ENCODE results near the gene SMARCA2.

SMARCA2 gene

DNA sequence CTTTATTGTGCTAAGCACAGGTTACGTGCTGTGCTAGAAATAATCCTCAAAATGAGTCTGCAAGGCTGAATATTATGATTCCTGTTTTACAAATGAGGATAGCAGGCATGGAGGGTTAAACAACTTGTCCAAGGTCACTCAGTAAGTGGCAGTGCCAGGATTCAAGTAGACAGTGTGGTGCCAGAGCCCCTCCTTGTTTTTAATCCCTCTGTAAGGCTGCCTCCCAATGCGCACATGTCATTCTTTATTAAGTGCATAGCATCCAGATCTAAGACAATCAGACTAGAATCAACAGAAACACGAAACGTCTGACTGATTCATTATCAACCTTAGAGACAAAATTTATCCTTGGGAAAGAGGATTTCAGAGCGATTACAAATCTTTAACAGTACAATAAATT is 199.6 kb downstream of the SMARCA2 start:
- no peaks in the 10 kb centered on the region for H3K36me3 ChIP-seq (ENCODE audit: control insufficient read depth in 1 of 2, insufficient read depth in 2 of 2, low read depth in 1 of 2, low read length in 2 of 2)
- no peak overlapping the region for H3K9ac ChIP-seq (ENCODE audit: low read length)
- no peak overlapping the region for H2BK120ac ChIP-seq (ENCODE audit: low read depth, low read length)
- no peaks in the 10 kb centered on the region for H3K27me3 ChIP-seq (ENCODE audit: control insufficient read depth in 1 of 2, insufficient read depth in 1 of 2, low read length in 2 of 2)
- no peak overlapping the region for H2BK12ac ChIP-seq (ENCODE audit: low read length in 2 of 2)
- no peak overlapping the region for H3K4me2 ChIP-seq (ENCODE audit: low read length, poor library complexity, severe bottlenecking)
- H4K91ac ChIP-seq (ENCODE audit: low read length), result no peak overlapping the region
- no peaks in the 10 kb centered on the region for H3K9me3 ChIP-seq (ENCODE audit: control insufficient read depth, low read length)
- WGBS, result 91% methylated on average over 5 of the region's 5 CpGs
- no peak overlapping the region for H2AK5ac ChIP-seq (ENCODE audit: low read length, severe bottlenecking)
- no peaks in the 10 kb centered on the region for H3K4me1 ChIP-seq (ENCODE audit: control insufficient read depth, insufficient read depth, low read depth, low read length)
- H3K18ac ChIP-seq (ENCODE audit: low read depth in 1 of 2, low read length in 2 of 2), result no peak overlapping the region
- no peak overlapping the region for H2BK5ac ChIP-seq (ENCODE audit: low read depth, low read length, poor library complexity, severe bottlenecking)
- no peak overlapping the region for H3K23ac ChIP-seq (ENCODE audit: low read length in 2 of 2)
- H2BK15ac ChIP-seq (ENCODE audit: low read depth, poor library complexity, severe bottlenecking), result no peak overlapping the region
- H4K8ac ChIP-seq (ENCODE audit: low read length), result no peak overlapping the region
- DNase-seq, result no peak
- no peak overlapping the region for H3K14ac ChIP-seq (ENCODE audit: low read length in 2 of 2)
- H3K4ac ChIP-seq (ENCODE audit: low read depth in 1 of 2, low read length in 2 of 2), result no peak overlapping the region
- H2AFZ ChIP-seq (ENCODE audit: low read depth, low read length), result no peak overlapping the region
- no peak overlapping the region for H3K27ac ChIP-seq (ENCODE audit: low read length, poor library complexity, severe bottlenecking)
- H3K4me3 ChIP-seq (ENCODE audit: insufficient read depth in 1 of 2, low read depth in 1 of 2, low read length in 2 of 2), result no peak overlapping the region
- H3K79me1 ChIP-seq (replicated peaks; ENCODE audit: low read length, poor library complexity, severe bottlenecking), result no peaks in the 10 kb centered on the region

DNA sequence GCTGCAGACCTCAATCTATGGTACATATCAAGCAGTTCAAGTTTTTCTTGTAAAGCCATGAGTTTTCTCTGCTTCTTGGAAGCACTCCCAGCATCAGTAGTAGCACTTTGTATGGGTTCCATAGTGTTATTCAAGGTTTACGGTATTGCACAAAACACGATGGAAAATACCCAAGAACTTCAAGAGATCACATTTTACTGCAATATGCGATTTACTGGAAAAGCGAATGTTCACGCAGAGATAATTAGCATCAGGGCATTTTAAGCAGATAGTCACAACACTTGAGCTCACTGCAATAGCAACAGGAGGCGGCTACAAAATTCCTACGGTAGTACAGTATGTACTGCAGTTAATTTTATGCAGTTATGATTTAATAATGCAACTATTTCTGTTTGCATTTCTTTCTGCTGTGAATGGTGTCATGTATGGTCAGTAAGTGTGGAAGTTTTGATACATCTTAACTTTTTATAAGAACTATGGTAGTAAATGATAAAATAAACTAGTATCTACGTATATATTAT is 200.8 kb downstream of the SMARCA2 start:
- no peak overlapping the region for H2BK120ac ChIP-seq (ENCODE audit: low read depth, low read length)
- no peak overlapping the region for H2BK15ac ChIP-seq (ENCODE audit: low read depth, poor library complexity, severe bottlenecking)
- 96% methylated on average over 7 of the region's 8 CpGs for WGBS
- no peaks in the 10 kb centered on the region for H3K9me3 ChIP-seq (ENCODE audit: control insufficient read depth, low read length)
- no peaks in the 10 kb centered on the region for H3K4me1 ChIP-seq (ENCODE audit: control insufficient read depth, insufficient read depth, low read depth, low read length)
- no peak overlapping the region for H4K91ac ChIP-seq (ENCODE audit: low read length)
- H3K4me2 ChIP-seq (ENCODE audit: low read length, poor library complexity, severe bottlenecking), result no peak overlapping the region
- H2BK12ac ChIP-seq (ENCODE audit: low read length in 2 of 2), result no peak overlapping the region
- no peak overlapping the region for H2AFZ ChIP-seq (ENCODE audit: low read depth, low read length)
- no peak for DNase-seq
- no peak overlapping the region for H3K4ac ChIP-seq (ENCODE audit: low read depth in 1 of 2, low read length in 2 of 2)
- no peak overlapping the region for H2AK5ac ChIP-seq (ENCODE audit: low read length, severe bottlenecking)
- H4K8ac ChIP-seq (ENCODE audit: low read length), result no peak overlapping the region
- H3K4me3 ChIP-seq (ENCODE audit: insufficient read depth in 1 of 2, low read depth in 1 of 2, low read length in 2 of 2), result no peak overlapping the region
- H3K79me1 ChIP-seq (replicated peaks; ENCODE audit: low read length, poor library complexity, severe bottlenecking), result no peaks in the 10 kb centered on the region
- H3K9ac ChIP-seq (ENCODE audit: low read length), result no peak overlapping the region
- no peaks in the 10 kb centered on the region for H3K27me3 ChIP-seq (ENCODE audit: control insufficient read depth in 1 of 2, insufficient read depth in 1 of 2, low read length in 2 of 2)
- no peak overlapping the region for H3K18ac ChIP-seq (ENCODE audit: low read depth in 1 of 2, low read length in 2 of 2)
- H2BK5ac ChIP-seq (ENCODE audit: low read depth, low read length, poor library complexity, severe bottlenecking), result no peak overlapping the region
- H3K27ac ChIP-seq (ENCODE audit: low read length, poor library complexity, severe bottlenecking), result no peak overlapping the region
- no peak overlapping the region for H3K14ac ChIP-seq (ENCODE audit: low read length in 2 of 2)
- H3K36me3 ChIP-seq (ENCODE audit: control insufficient read depth in 1 of 2, insufficient read depth in 2 of 2, low read depth in 1 of 2, low read length in 2 of 2), result no peaks in the 10 kb centered on the region
- H3K23ac ChIP-seq (ENCODE audit: low read length in 2 of 2), result no peak overlapping the region

DNA sequence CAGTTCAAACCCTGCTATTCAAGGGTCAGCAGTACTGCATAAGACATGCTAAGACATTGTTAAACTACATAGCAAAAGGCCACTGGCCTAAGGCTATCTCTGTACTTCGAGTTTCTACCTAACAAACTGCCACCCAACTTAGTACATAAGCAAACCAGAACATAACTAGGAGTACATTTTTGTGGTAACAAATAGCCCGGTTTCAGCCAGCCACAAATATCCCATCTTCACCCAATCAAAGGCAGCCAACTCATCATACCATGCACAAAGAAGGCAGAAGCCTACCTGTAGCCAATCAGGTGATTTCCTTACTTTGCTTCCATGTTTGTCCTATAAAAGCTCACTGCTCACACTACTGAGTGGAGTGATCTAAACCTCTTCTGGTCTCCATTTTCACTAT is 201.4 kb downstream of the SMARCA2 start:
- no peak for DNase-seq
- no peak overlapping the region for H2BK120ac ChIP-seq (ENCODE audit: low read depth, low read length)
- 62% methylated on average over 2 of the region's 2 CpGs for WGBS
- no peak overlapping the region for H3K18ac ChIP-seq (ENCODE audit: low read depth in 1 of 2, low read length in 2 of 2)
- H3K14ac ChIP-seq (ENCODE audit: low read length in 2 of 2), result no peak overlapping the region
- no peak overlapping the region for H2BK15ac ChIP-seq (ENCODE audit: low read depth, poor library complexity, severe bottlenecking)
- H3K4me1 ChIP-seq (ENCODE audit: control insufficient read depth, insufficient read depth, low read depth, low read length), result no peaks in the 10 kb centered on the region
- H2AK5ac ChIP-seq (ENCODE audit: low read length, severe bottlenecking), result no peak overlapping the region
- no peak overlapping the region for H3K27ac ChIP-seq (ENCODE audit: low read length, poor library complexity, severe bottlenecking)
- no peak overlapping the region for H3K4me2 ChIP-seq (ENCODE audit: low read length, poor library complexity, severe bottlenecking)
- no peak overlapping the region for H2BK12ac ChIP-seq (ENCODE audit: low read length in 2 of 2)
- H3K36me3 ChIP-seq (ENCODE audit: control insufficient read depth in 1 of 2, insufficient read depth in 2 of 2, low read depth in 1 of 2, low read length in 2 of 2), result no peaks in the 10 kb centered on the region
- no peak overlapping the region for H3K9ac ChIP-seq (ENCODE audit: low read length)
- no peaks in the 10 kb centered on the region for H3K27me3 ChIP-seq (ENCODE audit: control insufficient read depth in 1 of 2, insufficient read depth in 1 of 2, low read length in 2 of 2)
- H2AFZ ChIP-seq (ENCODE audit: low read depth, low read length), result no peak overlapping the region
- no peak overlapping the region for H3K4me3 ChIP-seq (ENCODE audit: insufficient read depth in 1 of 2, low read depth in 1 of 2, low read length in 2 of 2)
- no peaks in the 10 kb centered on the region for H3K9me3 ChIP-seq (ENCODE audit: control insufficient read depth, low read length)
- H4K91ac ChIP-seq (ENCODE audit: low read length), result no peak overlapping the region
- no peaks in the 10 kb centered on the region for H3K79me1 ChIP-seq (replicated peaks; ENCODE audit: low read length, poor library complexity, severe bottlenecking)
- H4K8ac ChIP-seq (ENCODE audit: low read length), result no peak overlapping the region
- H3K23ac ChIP-seq (ENCODE audit: low read length in 2 of 2), result no peak overlapping the region
- no peak overlapping the region for H2BK5ac ChIP-seq (ENCODE audit: low read depth, low read length, poor library complexity, severe bottlenecking)
- no peak overlapping the region for H3K4ac ChIP-seq (ENCODE audit: low read depth in 1 of 2, low read length in 2 of 2)

DNA sequence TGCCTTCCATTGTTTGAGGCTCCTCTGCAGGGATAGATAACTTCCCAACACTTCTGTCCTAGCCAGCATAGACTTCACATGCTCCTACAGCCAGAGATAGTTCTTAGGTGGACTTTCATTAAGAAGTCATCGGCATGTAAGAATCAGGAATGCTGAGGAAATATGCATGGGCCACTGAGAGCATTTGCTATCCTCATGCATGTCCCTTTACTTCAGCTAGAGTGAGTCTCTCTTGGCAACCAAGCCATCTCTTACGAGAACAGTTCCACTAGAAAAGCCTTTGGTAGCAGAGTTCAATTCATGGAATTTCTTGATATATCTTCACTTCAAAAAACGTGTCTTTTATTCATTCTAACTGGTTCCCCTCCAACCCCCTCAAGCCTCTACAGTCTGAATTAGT is 202.4 kb downstream of the SMARCA2 start:
- Histone ChIP-seq H3K27ac (ENCODE audit: low read length, poor library complexity, severe bottlenecking) (no peak overlapping the region), H3K4me2 (ENCODE audit: low read length, poor library complexity, severe bottlenecking) (no peak overlapping the region), H4K8ac (ENCODE audit: low read length) (no peak overlapping the region), H2BK12ac (ENCODE audit: low read length in 2 of 2) (no peak overlapping the region), H3K14ac (ENCODE audit: low read length in 2 of 2) (no peak overlapping the region), H2AFZ (ENCODE audit: low read depth, low read length) (no peak overlapping the region), H3K36me3 (ENCODE audit: control insufficient read depth in 1 of 2, insufficient read depth in 2 of 2, low read depth in 1 of 2, low read length in 2 of 2) (no peaks in the 10 kb centered on the region), H3K18ac (ENCODE audit: low read depth in 1 of 2, low read length in 2 of 2) (no peak overlapping the region), H2BK15ac (ENCODE audit: low read depth, poor library complexity, severe bottlenecking) (no peak overlapping the region), H2BK120ac (ENCODE audit: low read depth, low read length) (no peak overlapping the region), H2BK5ac (ENCODE audit: low read depth, low read length, poor library complexity, severe bottlenecking) (no peak overlapping the region), H3K9me3 (ENCODE audit: control insufficient read depth, low read length) (no peaks in the 10 kb centered on the region), H3K9ac (ENCODE audit: low read length) (no peak overlapping the region), H3K23ac (ENCODE audit: low read length in 2 of 2) (no peak overlapping the region), H3K4me3 (ENCODE audit: insufficient read depth in 1 of 2, low read depth in 1 of 2, low read length in 2 of 2) (no peak overlapping the region), H3K4ac (ENCODE audit: low read depth in 1 of 2, low read length in 2 of 2) (no peak overlapping the region), H3K79me1 (replicated peaks; ENCODE audit: low read length, poor library complexity, severe bottlenecking) (no peaks in the 10 kb centered on the region), H3K27me3 (ENCODE audit: control insufficient read depth in 1 of 2, insufficient read depth in 1 of 2, low read length in 2 of 2) (no peaks in the 10 kb centered on the region), H2AK5ac (ENCODE audit: low read length, severe bottlenecking) (no peak overlapping the region), H3K4me1 (ENCODE audit: control insufficient read depth, insufficient read depth, low read depth, low read length) (no peaks in the 10 kb centered on the region), H4K91ac (ENCODE audit: low read length) (no peak overlapping the region)
- 95% methylated on average over 3 of the region's 3 CpGs for WGBS
- no peak for DNase-seq
